Urothelium cell line (cell line): ENCODE data around the gene DHRS4L2.
"Not testable (repeated sequence)": the region's sequence is repeated elsewhere in the genome, so short reads cannot be mapped to it uniquely, and the experiment has no call there.

Experiments
- DNase-seq: peaks from one replicate; pipeline ENCODE4 v3.0.0; 2011; ENCODE audit warnings: low spot score, mixed read lengths
- FAIRE-seq: peaks from 2 replicates; lab custom pipeline; 2011; peaks lifted over from hg19 to GRCh38; lab: Jason Lieb, UNC

Gene DHRS4L2

GRCh38 chr14:23970283-23970659 lies 18.5 kb upstream of the DHRS4L2 start:
- not testable (repeated sequence) for DNase-seq, FAIRE-seq

GRCh38 chr14:23973178-23973577 lies 15.6 kb upstream of the DHRS4L2 start:
- not testable (repeated sequence) for DNase-seq, FAIRE-seq

GRCh38 chr14:23974041-23974440 lies 14.7 kb upstream of the DHRS4L2 start:
- FAIRE-seq, DNase-seq: not testable (repeated sequence)

GRCh38 chr14:23977208-23977607 lies 11.5 kb upstream of the DHRS4L2 start:
- not testable (repeated sequence) for DNase-seq, FAIRE-seq

GRCh38 chr14:23981951-23982813 lies 6.5 kb upstream of the DHRS4L2 start:
- not testable (repeated sequence) for DNase-seq, FAIRE-seq

GRCh38 chr14:23984891-23985602 lies 3.7 kb upstream of the DHRS4L2 start:
- FAIRE-seq (no peak), DNase-seq (no peak)

- not testable (repeated sequence) for DNase-seq, FAIRE-seq
These were observed 514 bp upstream of the DHRS4L2 start for GRCh38 chr14:23988223-23988606.

- not testable (repeated sequence) for DNase-seq, FAIRE-seq
These were observed 1.2 kb downstream of the DHRS4L2 start for GRCh38 chr14:23989734-23990445.

- DNase-seq: not testable (repeated sequence)
These were observed 2.2 kb downstream of the DHRS4L2 start for GRCh38 chr14:23990961-23991360.

GRCh38 chr14:23993042-23993441 lies 4.3 kb downstream of the DHRS4L2 start:
- not testable (repeated sequence) for DNase-seq, FAIRE-seq

More at GRCh38 chr14:23990961-23991360, 2.2 kb downstream of the DHRS4L2 start:
- not testable (repeated sequence) for FAIRE-seq

GRCh38 chr14:23996009-23996408 lies 7.3 kb downstream of the DHRS4L2 start:
- not testable (repeated sequence) for FAIRE-seq

GRCh38 chr14:23996825-23997224 lies 8.1 kb downstream of the DHRS4L2 start:
- DNase-seq, FAIRE-seq: not testable (repeated sequence)

More at GRCh38 chr14:23996009-23996408, 7.3 kb downstream of the DHRS4L2 start:
- not testable (repeated sequence) for DNase-seq

- not testable (repeated sequence) for DNase-seq, FAIRE-seq
These were observed 10.9 kb downstream of the DHRS4L2 start for GRCh38 chr14:23999640-24000039.

- FAIRE-seq, DNase-seq: not testable (repeated sequence)
These were observed 12.3 kb downstream of the DHRS4L2 start for GRCh38 chr14:24001078-24001477.

- not testable (repeated sequence) for DNase-seq, FAIRE-seq
These were observed 12.9 kb downstream of the DHRS4L2 start for GRCh38 chr14:24001679-24002078.

GRCh38 chr14:24006471-24006816 lies 17.7 kb downstream of the DHRS4L2 start:
- not testable (repeated sequence) for DNase-seq, FAIRE-seq

- not testable (repeated sequence) for FAIRE-seq, DNase-seq
These were observed 18.3 kb downstream of the DHRS4L2 start for GRCh38 chr14:24006817-24007652.

- DNase-seq (no peak), FAIRE-seq (no peak)
These were observed 22.3 kb downstream of the DHRS4L2 start for GRCh38 chr14:24011051-24011450.

- not testable (repeated sequence) for DNase-seq, FAIRE-seq
These were observed 24.1 kb downstream of the DHRS4L2 start for GRCh38 chr14:24012726-24013273.
